ENCODE results near the gene RHBDL1.

Gene RHBDL1

GRCh38 chr16:708959-709358 lies 33.5 kb downstream of the RHBDL1 start:
- DNase-seq, result no peak

GRCh38 chr16:709566-710499 lies 34.4 kb downstream of the RHBDL1 start:
- DNase-seq, result peak in 1 of 2 donors; percentile 18

GRCh38 chr16:710500-711075 lies 35.1 kb downstream of the RHBDL1 start:
- no peak for DNase-seq

GRCh38 chr16:711084-711483 lies 35.6 kb downstream of the RHBDL1 start:
- DNase-seq, result no peak

- peak; percentile 41 to 84 for DNase-seq
Measured at GRCh38 chr16:711548-712320, 36.3 kb downstream of the RHBDL1 start.

GRCh38 chr16:712740-713250 lies 37.3 kb downstream of the RHBDL1 start:
- peak; percentile 43 to 56 for DNase-seq

GRCh38 chr16:714079-714478 lies 38.6 kb downstream of the RHBDL1 start:
- DNase-seq, result no peak

- DNase-seq, result peak; percentile 69 to 87
Measured at GRCh38 chr16:714558-715476, 39.3 kb downstream of the RHBDL1 start, which contains the start of gene METRN. Gene METRN (plus strand): TSS chr16:715118. CDS start chr16:715290, 172 bp downstream.

GRCh38 chr16:715477-716199 lies 40.2 kb downstream of the RHBDL1 start:
- DNase-seq, result no peak

- no peak for DNase-seq
Measured at GRCh38 chr16:716200-716568, 40.7 kb downstream of the RHBDL1 start.

GRCh38 chr16:716768-717325 lies 41.4 kb downstream of the RHBDL1 start:
- no peak for DNase-seq

GRCh38 chr16:717450-718245 lies 42.2 kb downstream of the RHBDL1 start:
- DNase-seq, result no peak

- no peak for DNase-seq
Measured at GRCh38 chr16:718389-718788, 42.9 kb downstream of the RHBDL1 start.

- no peak for DNase-seq
Measured at GRCh38 chr16:718922-719321, 43.5 kb downstream of the RHBDL1 start.

GRCh38 chr16:719815-720446 lies 44.5 kb downstream of the RHBDL1 start:
- DNase-seq, result no peak

GRCh38 chr16:720447-720989 lies 45.0 kb downstream of the RHBDL1 start:
- DNase-seq, result peak in 1 of 2 donors; percentile 23

- peak; percentile 52 to 62 for DNase-seq
Measured at GRCh38 chr16:720990-721764, 45.7 kb downstream of the RHBDL1 start, which contains the start of gene ANTKMT. Gene ANTKMT (plus strand): TSS chr16:721146. CDS start chr16:721275, 129 bp downstream.
